Stimulated activated CD4-positive, alpha-beta T cell treated with anti-CD3 and anti-CD28 coated beads, Interleukin-2, amount 100 ng/mL, for 24 hours (primary cell): ENCODE data around the gene TMEM198.

Source experiments
- DNase-seq, 2 donors: peaks; one replicate each; pipeline ENCODE4 v3.0.0-alpha.2; 2020

Gene TMEM198

GRCh38 chr2:219591091-219591490, 47.3 kb downstream of the TMEM198 start:
- DNase-seq: no peak

- DNase-seq: no peak
These were observed 48.9 kb downstream of the TMEM198 start for GRCh38 chr2:219592736-219593135.

GRCh38 chr2:219593154-219593553, 49.3 kb downstream of the TMEM198 start:
- no peak for DNase-seq

GRCh38 chr2:219595256-219595655, 51.4 kb downstream of the TMEM198 start:
- DNase-seq: no peak

GRCh38 chr2:219596954-219597551, 53.2 kb downstream of the TMEM198 start:
- DNase-seq: no peak

- peak; percentile 92 to 94 for DNase-seq
These were observed 53.9 kb downstream of the TMEM198 start, which contains the start of gene STK11IP for GRCh38 chr2:219597552-219598307. Gene STK11IP, plus strand, starts transcription at chr2:219597857. Its CDS starts 263 bp downstream, at chr2:219598120.

GRCh38 chr2:219598308-219599078, 54.7 kb downstream of the TMEM198 start:
- no peak for DNase-seq
